Activated B cell treated with CpG ODN at 0.5 μM for 24 hours (primary cell): ENCODE results near the gene MIB1. TPM values are rescaled to one million over a fixed set of nuclear protein-coding genes. Genes with fewer than 3 reads are reported as not detected.

Source experiments
- ATAC-seq: fragments of 200-7000 bp; cut with Tn5 transposase; one replicate; pipeline ENCODE4 v1.10.0; 2021; ENCODE audit warnings: low read depth, mild to moderate bottlenecking, moderate library complexity
- CTCF ChIA-PET: fragments of 350-600 bp; sonication (Branson Sonifier 250); formaldehyde crosslinking; loops from one replicate; lab custom pipeline; 2021; ENCODE audit warnings: antibody characterized with exemption; lab: Charles Lee
- POLR2A ChIA-PET: fragments of 350-600 bp; sonication (Branson Sonifier 250); formaldehyde crosslinking; loops from one replicate; lab custom pipeline; 2021; ENCODE audit warnings: antibody characterized with exemption; lab: Charles Lee
- DNase-seq: peaks from one replicate; pipeline ENCODE4 v3.0.0; 2022
- H3K27ac Mint-ChIP-seq: one replicate; pipeline ENCODE4 v1.8.0; 2020; ENCODE audit warnings: mixed read lengths
- H3K27me3 Mint-ChIP-seq: one replicate; pipeline ENCODE4 v1.8.0; 2021; ENCODE audit warnings: mixed read lengths
- H3K36me3 Mint-ChIP-seq: one replicate; pipeline ENCODE4 v1.8.0; 2021; ENCODE audit warnings: low read depth, mixed read lengths
- H3K4me1 Mint-ChIP-seq: one replicate; pipeline ENCODE4 v1.8.0; 2021; ENCODE audit warnings: mixed read lengths
- H3K4me3 Mint-ChIP-seq: one replicate; pipeline ENCODE4 v1.8.0; 2020; ENCODE audit warnings: mild to moderate bottlenecking, mixed read lengths
- H3K9me3 Mint-ChIP-seq: one replicate; pipeline ENCODE4 v1.8.0; 2020; ENCODE audit warnings: mixed read lengths
- intact Hi-C: fragments of 100-400 bp; cut with micrococcal nuclease; formaldehyde crosslinking; loops from one replicate; pipeline ENCODE4 v1.15.1; 2024
- total RNA-seq: library from RNA; stranded (reverse); gene quantifications from 2 replicates; pipeline ENCODE4 v1.2.3, GENCODE V29; 2022
- TF ChIP-seq, protein P1 (sequence below): fragments of 200-600 bp; IDR thresholded peaks from one replicate; pipeline ENCODE4 v1.8.0; 2022; ENCODE audit warnings: antibody characterized with exemption, mild to moderate bottlenecking

The MIB1 gene
- total RNA-seq, 1 donor from 2014 or later: 22.6 TPM

GRCh38 chr18:21820033-21820810, 79.6 kb downstream of the MIB1 start:
- H3K36me3 Mint-ChIP-seq: peaks cover 59% of the 10 kb centered on the region
- H3K4me3 Mint-ChIP-seq: no peak overlapping the region
- no peaks in the 10 kb centered on the region for H3K9me3 Mint-ChIP-seq
- POLR2A ChIA-PET: interaction anchor here (0.6 to 1.0 kb wide), 2 partner anchors 11 to 65 kb away, joined by 7 to 9 read pairs; no protein-coding TSS in a partner anchor
- CTCF ChIA-PET: interaction anchor here (0.5 to 2.4 kb wide), 9 partner anchors 11 to 139 kb away, joined by 3 to 16 read pairs (median 4); no protein-coding TSS in a partner anchor
- H3K27ac Mint-ChIP-seq: no peak overlapping the region
- H3K27me3 Mint-ChIP-seq: no peaks in the 10 kb centered on the region
- TF ChIP-seq, protein P1, sequence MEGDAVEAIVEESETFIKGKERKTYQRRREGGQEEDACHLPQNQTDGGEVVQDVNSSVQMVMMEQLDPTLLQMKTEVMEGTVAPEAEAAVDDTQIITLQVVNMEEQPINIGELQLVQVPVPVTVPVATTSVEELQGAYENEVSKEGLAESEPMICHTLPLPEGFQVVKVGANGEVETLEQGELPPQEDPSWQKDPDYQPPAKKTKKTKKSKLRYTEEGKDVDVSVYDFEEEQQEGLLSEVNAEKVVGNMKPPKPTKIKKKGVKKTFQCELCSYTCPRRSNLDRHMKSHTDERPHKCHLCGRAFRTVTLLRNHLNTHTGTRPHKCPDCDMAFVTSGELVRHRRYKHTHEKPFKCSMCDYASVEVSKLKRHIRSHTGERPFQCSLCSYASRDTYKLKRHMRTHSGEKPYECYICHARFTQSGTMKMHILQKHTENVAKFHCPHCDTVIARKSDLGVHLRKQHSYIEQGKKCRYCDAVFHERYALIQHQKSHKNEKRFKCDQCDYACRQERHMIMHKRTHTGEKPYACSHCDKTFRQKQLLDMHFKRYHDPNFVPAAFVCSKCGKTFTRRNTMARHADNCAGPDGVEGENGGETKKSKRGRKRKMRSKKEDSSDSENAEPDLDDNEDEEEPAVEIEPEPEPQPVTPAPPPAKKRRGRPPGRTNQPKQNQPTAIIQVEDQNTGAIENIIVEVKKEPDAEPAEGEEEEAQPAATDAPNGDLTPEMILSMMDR: no peak
- H3K4me1 Mint-ChIP-seq: no peaks in the 10 kb centered on the region
- intact Hi-C loops: loop anchor here (1.0 kb wide), 1 partner anchor 136 kb away; no protein-coding TSS in a partner anchor
- ATAC-seq (no peak), DNase-seq (no peak)

DNA sequence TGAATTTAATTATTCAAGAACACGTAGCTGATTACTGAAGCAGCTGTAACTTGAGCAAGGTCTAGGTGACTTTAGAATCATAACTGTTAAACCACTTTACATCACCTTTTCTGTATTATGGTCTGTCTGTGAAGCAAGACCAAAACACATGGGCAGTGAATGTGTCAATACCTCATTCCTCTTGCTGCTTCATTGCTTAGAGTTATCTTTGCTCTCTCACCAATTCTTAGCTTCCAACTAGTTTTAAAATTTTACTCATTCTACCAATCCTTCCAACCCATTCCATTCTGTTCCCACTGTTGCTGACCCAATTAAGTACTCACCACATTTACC, 80.2 kb downstream of the MIB1 start:
- ATAC-seq: no peak
- H3K36me3 Mint-ChIP-seq: peaks cover 57% of the 10 kb centered on the region
- no peak overlapping the region for H3K27ac Mint-ChIP-seq
- H3K4me1 Mint-ChIP-seq: no peaks in the 10 kb centered on the region
- H3K27me3 Mint-ChIP-seq: no peaks in the 10 kb centered on the region
- ChIA-PET CTCF (interaction anchor here (0.5 to 2.4 kb wide), 7 partner anchors 10 to 135 kb away, joined by 3 to 16 read pairs (median 4); no protein-coding TSS in a partner anchor), POLR2A (interaction anchor here (1.0 kb wide), 1 partner anchor 10 kb away, joined by 9 read pairs; no protein-coding TSS in a partner anchor)
- no peak overlapping the region for H3K4me3 Mint-ChIP-seq
- DNase-seq: no peak
- H3K9me3 Mint-ChIP-seq: no peaks in the 10 kb centered on the region
- intact Hi-C loops: loop anchor here (1.0 kb wide), 1 partner anchor 136 kb away; no protein-coding TSS in a partner anchor
- TF ChIP-seq, protein P1: no peak

DNA sequence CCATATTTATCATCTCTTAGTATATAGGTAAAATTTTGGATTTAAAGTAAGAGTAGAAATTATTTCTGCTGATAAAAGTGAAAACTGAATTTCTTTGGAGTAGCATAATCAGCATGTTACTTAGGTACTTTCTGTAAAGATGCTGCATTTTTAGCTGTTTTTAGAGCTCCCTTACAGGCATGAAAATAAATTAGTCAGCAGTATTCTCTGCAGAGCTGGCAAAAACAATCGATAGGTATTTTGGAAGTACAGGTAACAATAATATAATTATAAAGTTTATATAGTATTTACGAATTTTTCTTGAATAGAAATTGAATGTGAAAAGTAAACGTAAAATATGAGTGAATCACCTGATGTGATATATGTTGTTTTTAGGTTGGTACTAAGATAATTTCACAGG, 83.3 kb downstream of the MIB1 start:
- intact Hi-C loops: no loop called here
- POLR2A ChIA-PET: no interaction called here
- CTCF ChIA-PET: no interaction called here
- Mint-ChIP-seq H3K27me3 (no peaks in the 10 kb centered on the region), H3K4me3 (no peak overlapping the region), H3K9me3 (no peaks in the 10 kb centered on the region), H3K36me3 (peaks cover 38% of the 10 kb centered on the region), H3K27ac (no peak overlapping the region), H3K4me1 (peaks cover 3% of the 10 kb centered on the region)
- TF ChIP-seq, protein P1: no peak
- no peak for ATAC-seq
- DNase-seq: no peak

DNA sequence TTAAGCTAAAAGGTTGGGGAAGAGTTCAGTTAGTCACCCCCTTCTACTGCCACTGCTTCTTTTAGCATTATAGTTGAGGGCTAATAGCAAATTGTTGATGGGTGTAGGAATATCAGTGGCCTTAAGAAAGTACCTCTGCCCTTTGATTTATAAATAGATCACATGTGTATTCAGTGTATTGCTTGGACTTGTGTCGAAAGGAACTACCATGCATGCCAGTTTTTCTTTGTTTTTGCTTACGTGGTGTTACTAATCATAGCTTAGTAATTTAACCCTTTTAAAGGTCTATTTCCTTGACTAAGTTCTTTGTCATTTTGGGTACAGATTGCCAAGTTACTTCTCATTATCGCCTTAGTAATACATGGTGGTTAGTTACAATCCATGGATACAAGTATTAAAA, 85.6 kb downstream of the MIB1 start:
- H3K9me3 Mint-ChIP-seq: no peaks in the 10 kb centered on the region
- no peak for ATAC-seq
- no peak overlapping the region for H3K4me3 Mint-ChIP-seq
- ChIA-PET POLR2A (no interaction called here), CTCF (no interaction called here)
- H3K4me1 Mint-ChIP-seq: peaks cover 3% of the 10 kb centered on the region
- intact Hi-C loops: no loop called here
- no peak for DNase-seq
- no peaks in the 10 kb centered on the region for H3K27me3 Mint-ChIP-seq
- no peak overlapping the region for H3K27ac Mint-ChIP-seq
- TF ChIP-seq, protein P1: no peak
- peaks cover 21% of the 10 kb centered on the region for H3K36me3 Mint-ChIP-seq

DNA sequence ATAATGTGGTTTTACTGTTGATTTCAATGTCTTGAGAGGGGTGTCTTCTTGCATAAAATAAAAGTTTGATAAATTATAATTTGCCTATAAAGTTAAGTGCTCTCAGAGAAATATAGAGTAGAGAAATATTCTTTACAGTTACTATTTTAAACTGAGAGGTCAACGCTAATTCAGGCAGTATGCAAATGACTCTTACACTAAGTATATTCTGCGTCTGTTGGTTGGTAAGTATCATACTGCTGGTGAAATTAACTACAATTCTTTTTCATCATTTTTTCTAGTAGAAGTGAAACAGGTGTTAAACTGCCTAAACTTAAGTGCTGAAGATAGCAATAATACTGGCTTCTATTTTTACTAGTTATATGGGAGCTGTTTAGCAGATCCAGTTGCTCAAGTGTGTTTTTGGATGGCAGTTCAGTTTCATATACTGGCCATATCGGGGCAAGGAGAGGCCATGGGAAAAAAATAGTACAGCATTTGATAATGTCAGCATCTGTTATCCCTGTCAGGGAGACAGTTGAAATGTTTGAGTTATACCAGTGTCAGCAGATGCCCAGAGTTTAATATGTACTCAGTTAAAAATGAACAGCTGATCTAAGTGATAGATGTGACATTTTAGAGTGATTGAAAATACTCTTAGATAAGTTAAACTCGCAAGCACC, 86.2 kb downstream of the MIB1 start:
- no peak for DNase-seq
- no peak overlapping the region for H3K27ac Mint-ChIP-seq
- TF ChIP-seq, protein P1: no peak
- no peak for ATAC-seq
- ChIA-PET CTCF (no interaction called here), POLR2A (no interaction called here)
- no peaks in the 10 kb centered on the region for H3K9me3 Mint-ChIP-seq
- H3K4me1 Mint-ChIP-seq: peaks cover 3% of the 10 kb centered on the region
- peaks cover 18% of the 10 kb centered on the region for H3K36me3 Mint-ChIP-seq
- intact Hi-C loops: no loop called here
- H3K4me3 Mint-ChIP-seq: no peak overlapping the region
- no peaks in the 10 kb centered on the region for H3K27me3 Mint-ChIP-seq
